ENCODE data around the gene PHTF2. TPM values are rescaled to one million over a fixed set of nuclear protein-coding genes. Genes with fewer than 3 reads are reported as not detected.

The PHTF2 gene
- total and polyA plus RNA-seq, 7 experiments from 2014 or later: 5.9 to 42.1 (median 20.4) TPM

GRCh38 chr7:77797734-77798393 is 709 bp upstream of the PHTF2 start:
- Histone ChIP-seq H3K4me1 (ENCODE audit: control insufficient read depth in 2 of 2, insufficient read depth in 2 of 2, low read length in 2 of 2) (peaks cover 38 to 46% of the 10 kb centered on the region in 2 donors), H3K27me3 (ENCODE audit: control insufficient read depth in 2 of 2, insufficient read depth in 2 of 2, low read length in 2 of 2) (no peaks in the 10 kb centered on the region), H3K36me3 (ENCODE audit: control insufficient read depth in 2 of 3, insufficient read depth in 3 of 3, low read length in 3 of 3) (peaks cover 0 to 15% (median 0%) of the 10 kb centered on the region in 3 experiments), H3K9me3 (ENCODE audit: control insufficient read depth in 2 of 3, low read length in 3 of 3) (no peaks in the 10 kb centered on the region), H3K27ac (ENCODE audit: low read depth, low read length) (peak overlapping the region; percentile 73), H3K4me3 (ENCODE audit: low read length) (peak overlapping the region; percentile 85)
- intact Hi-C loops (cut with micrococcal nuclease): loop anchor here (1.0 to 10.0 kb wide), 11 partner anchors 9 to 675 kb away; partner anchors contain the start of genes RSBN1L (in 2 of the 2), CCDC146 (in 1 of the 2) and GSAP (in 1 of the 2)
- ATAC-seq (peak; percentile 31), DNase-seq (no peak)
- H3K27me3 Mint-ChIP-seq: no peaks in the 10 kb centered on the region
- peak overlapping the region; percentile 89 to 96 (median 94) for H3K27ac Mint-ChIP-seq
- H3K9me3 Mint-ChIP-seq: peaks cover 0 to 3% (median 0%) of the 10 kb centered on the region in 11 donors
- H3K4me1 Mint-ChIP-seq: peaks cover 47 to 77% (median 72%) of the 10 kb centered on the region in 7 donors
- POLR2A ChIA-PET: interaction anchor here (0.5 to 1.7 kb wide), 4 partner anchors 9 to 36 kb away, joined by 3 to 10 read pairs (median 4); no protein-coding TSS in a partner anchor
- peak overlapping the region; percentile 87 to 99 (median 96) for H3K4me3 Mint-ChIP-seq
- peaks cover 0 to 29% (median 6%) of the 10 kb centered on the region in 5 donors for H3K36me3 Mint-ChIP-seq
- CTCF ChIA-PET: interaction anchor here (1.8 kb wide), 1 partner anchor 43 kb away, joined by 5 read pairs; no protein-coding TSS in a partner anchor

- peak overlapping the region; percentile 87 to 99 (median 96) for H3K4me3 Mint-ChIP-seq
- H3K27me3 Mint-ChIP-seq: no peaks in the 10 kb centered on the region
- DNase-seq: peak; percentile 8 to 48 (median 23)
- Histone ChIP-seq H3K27ac (ENCODE audit: low read depth, low read length) (peak overlapping the region; percentile 67), H3K9me3 (ENCODE audit: control insufficient read depth in 2 of 3, low read length in 3 of 3) (no peaks in the 10 kb centered on the region), H3K36me3 (ENCODE audit: control insufficient read depth in 2 of 3, insufficient read depth in 3 of 3, low read length in 3 of 3) (peaks cover 0 to 8% (median 0%) of the 10 kb centered on the region in 3 experiments), H3K4me3 (ENCODE audit: low read length) (peak overlapping the region; percentile 85), H3K27me3 (ENCODE audit: control insufficient read depth in 2 of 2, insufficient read depth in 2 of 2, low read length in 2 of 2) (no peaks in the 10 kb centered on the region), H3K4me1 (ENCODE audit: control insufficient read depth in 2 of 2, insufficient read depth in 2 of 2, low read length in 2 of 2) (peaks cover 53 to 60% of the 10 kb centered on the region in 2 donors)
- POLR2A ChIA-PET: interaction anchor here (0.6 to 1.7 kb wide), 6 partner anchors 26 to 384 kb away, joined by 3 to 10 read pairs (median 3); no protein-coding TSS in a partner anchor
- intact Hi-C loops (cut with micrococcal nuclease): loop anchor here (1.0 to 10.0 kb wide), 6 partner anchors 35 to 677 kb away; partner anchors contain the start of gene CCDC146 (in 1 of the 2)
- H3K36me3 Mint-ChIP-seq: peaks cover 0 to 34% (median 0%) of the 10 kb centered on the region in 5 donors
- peak overlapping the region; percentile 89 to 96 (median 94) for H3K27ac Mint-ChIP-seq
- H3K9me3 Mint-ChIP-seq: peaks cover 0 to 3% (median 0%) of the 10 kb centered on the region in 11 donors
- CTCF ChIA-PET: interaction anchor here (1.8 kb wide), 1 partner anchor 41 kb away, joined by 5 read pairs; no protein-coding TSS in a partner anchor
- peaks cover 58 to 84% (median 79%) of the 10 kb centered on the region in 7 donors for H3K4me1 Mint-ChIP-seq
- no peak for ATAC-seq
Observed at GRCh38 chr7:77799078-77799964, 748 bp downstream of the PHTF2 start.

- POLR2A ChIA-PET: interaction anchor here (0.6 to 1.1 kb wide), 2 partner anchors 27 to 102 kb away, joined by 3 read pairs; no protein-coding TSS in a partner anchor
- CTCF ChIA-PET: no interaction called here
- H3K36me3 Mint-ChIP-seq: peaks cover 0 to 34% (median 0%) of the 10 kb centered on the region in 5 donors
- H3K27ac ChIP-seq (ENCODE audit: low read depth, low read length): peak overlapping the region; percentile 67
- peak overlapping the region; percentile 84 to 96 (median 91) for H3K27ac Mint-ChIP-seq
- H3K9me3 Mint-ChIP-seq: peaks cover 0 to 7% (median 0%) of the 10 kb centered on the region in 11 donors
- H3K4me3 Mint-ChIP-seq: peak overlapping the region; percentile 87 to 99 (median 96)
- no peaks in the 10 kb centered on the region for H3K27me3 Mint-ChIP-seq
- no peak for ATAC-seq
- H3K9me3 ChIP-seq (ENCODE audit: control insufficient read depth in 2 of 3, low read length in 3 of 3): no peaks in the 10 kb centered on the region
- H3K4me1 ChIP-seq (ENCODE audit: control insufficient read depth in 2 of 2, insufficient read depth in 2 of 2, low read length in 2 of 2): peaks cover 59 to 66% of the 10 kb centered on the region in 2 donors
- intact Hi-C loops (cut with micrococcal nuclease): loop anchor here in 1 of 2 donors (2.0 kb wide), 1 partner anchor 27 kb away; no protein-coding TSS in a partner anchor
- peak overlapping the region; percentile 85 for H3K4me3 ChIP-seq (ENCODE audit: low read length)
- peaks cover 59 to 85% (median 80%) of the 10 kb centered on the region in 7 donors for H3K4me1 Mint-ChIP-seq
- no peaks in the 10 kb centered on the region for H3K27me3 ChIP-seq (ENCODE audit: control insufficient read depth in 2 of 2, insufficient read depth in 2 of 2, low read length in 2 of 2)
- H3K36me3 ChIP-seq (ENCODE audit: control insufficient read depth in 2 of 3, insufficient read depth in 3 of 3, low read length in 3 of 3): peaks cover 0 to 8% (median 0%) of the 10 kb centered on the region in 3 experiments
- no peak for DNase-seq
Observed at GRCh38 chr7:77800158-77800557, 1.6 kb downstream of the PHTF2 start.

- peak overlapping the region in 7 of 9 donors; percentile 3 to 96 (median 58) for H3K27ac Mint-ChIP-seq
- CTCF ChIA-PET: no interaction called here
- DNase-seq (no peak), ATAC-seq (no peak)
- peaks cover 0 to 12% (median 0%) of the 10 kb centered on the region in 11 donors for H3K9me3 Mint-ChIP-seq
- no peaks in the 10 kb centered on the region for H3K27me3 Mint-ChIP-seq
- Histone ChIP-seq H3K36me3 (ENCODE audit: control insufficient read depth in 2 of 3, insufficient read depth in 3 of 3, low read length in 3 of 3) (peaks cover 0 to 8% (median 0%) of the 10 kb centered on the region in 3 experiments), H3K27ac (ENCODE audit: low read depth, low read length) (peak overlapping the region; percentile 67), H3K4me1 (ENCODE audit: control insufficient read depth in 2 of 2, insufficient read depth in 2 of 2, low read length in 2 of 2) (peaks cover 59 to 66% of the 10 kb centered on the region in 2 donors), H3K4me3 (ENCODE audit: low read length) (no peak overlapping the region), H3K27me3 (ENCODE audit: control insufficient read depth in 2 of 2, insufficient read depth in 2 of 2, low read length in 2 of 2) (no peaks in the 10 kb centered on the region), H3K9me3 (ENCODE audit: control insufficient read depth in 2 of 3, low read length in 3 of 3) (no peaks in the 10 kb centered on the region)
- intact Hi-C loops (cut with micrococcal nuclease): loop anchor here in 1 of 2 donors (2.0 kb wide), 1 partner anchor 26 kb away; no protein-coding TSS in a partner anchor
- peaks cover 0 to 38% (median 0%) of the 10 kb centered on the region in 5 donors for H3K36me3 Mint-ChIP-seq
- H3K4me1 Mint-ChIP-seq: peaks cover 63 to 87% (median 83%) of the 10 kb centered on the region in 7 donors
- H3K4me3 Mint-ChIP-seq: peak overlapping the region in 3 of 10 donors; percentile 34 to 96 (median 87)
- POLR2A ChIA-PET: no interaction called here
Observed at GRCh38 chr7:77800730-77801129, 2.2 kb downstream of the PHTF2 start.

GRCh38 chr7:77802557-77803405 is 4.2 kb downstream of the PHTF2 start:
- Mint-ChIP-seq H3K4me3 (peak overlapping the region; percentile 4 to 81 (median 62)), H3K9me3 (peaks cover 0 to 23% (median 12%) of the 10 kb centered on the region in 11 donors), H3K4me1 (peaks cover 54 to 86% (median 69%) of the 10 kb centered on the region in 7 donors), H3K36me3 (peaks cover 0 to 53% (median 13%) of the 10 kb centered on the region in 5 donors), H3K27me3 (no peaks in the 10 kb centered on the region), H3K27ac (peak overlapping the region; percentile 3 to 96 (median 78))
- DNase-seq: peak in 3 of 9 donors; percentile 5 to 17 (median 10)
- intact Hi-C loops (cut with micrococcal nuclease): loop anchor here in 1 of 2 donors (1.0 kb wide), 1 partner anchor 32 kb away; no protein-coding TSS in a partner anchor
- H3K27ac ChIP-seq (ENCODE audit: low read depth, low read length): peak overlapping the region; percentile 6
- ATAC-seq: no peak
- H3K9me3 ChIP-seq (ENCODE audit: control insufficient read depth in 2 of 3, low read length in 3 of 3): peaks cover 0 to 4% (median 0%) of the 10 kb centered on the region in 3 experiments
- CTCF ChIA-PET: no interaction called here
- peaks cover 0 to 8% (median 0%) of the 10 kb centered on the region in 3 experiments for H3K36me3 ChIP-seq (ENCODE audit: control insufficient read depth in 2 of 3, insufficient read depth in 3 of 3, low read length in 3 of 3)
- H3K4me3 ChIP-seq (ENCODE audit: low read length): no peak overlapping the region
- H3K4me1 ChIP-seq (ENCODE audit: control insufficient read depth in 2 of 2, insufficient read depth in 2 of 2, low read length in 2 of 2): peaks cover 47 to 50% of the 10 kb centered on the region in 2 donors
- POLR2A ChIA-PET: interaction anchor here (1.0 to 1.2 kb wide), 2 partner anchors 11 to 13 kb away, joined by 3 to 5 read pairs; no protein-coding TSS in a partner anchor
- no peaks in the 10 kb centered on the region for H3K27me3 ChIP-seq (ENCODE audit: control insufficient read depth in 2 of 2, insufficient read depth in 2 of 2, low read length in 2 of 2)

All from naive thymus-derived CD4-positive, alpha-beta T cell (primary cell).